NOMO-1 (cell line): ENCODE data around the gene ANKRD39.
"Not testable (repeated sequence)": the region's sequence is repeated elsewhere in the genome, so short reads cannot be mapped to it uniquely, and the experiment has no call there.

ENCODE experiments used
- DNase-seq, 2 experiments: peaks; one replicate each; lab custom pipeline; 2025; ENCODE audit not compliant: unreplicated experiment in 2 of 2; lab: John Stamatoyannopoulos, UW

The ANKRD39 gene

GRCh38 chr2:96857667-96858372, at the start of gene ANKRD39:
Gene ANKRD39, minus strand, starts transcription at chr2:96858016. Its CDS starts 29 bp downstream, at chr2:96857987.
- peak; percentile 99 to 100 for DNase-seq

GRCh38 chr2:96906729-96907114, 48.9 kb upstream of the ANKRD39 start:
- DNase-seq, result no peak

GRCh38 chr2:96903815-96904214, 46.0 kb upstream of the ANKRD39 start:
- no peak for DNase-seq

GRCh38 chr2:96903318-96903717, 45.5 kb upstream of the ANKRD39 start:
- DNase-seq, result no peak

GRCh38 chr2:96900237-96900636, 42.4 kb upstream of the ANKRD39 start:
- DNase-seq, result no peak

- no peak for DNase-seq
These were observed 41.6 kb upstream of the ANKRD39 start for GRCh38 chr2:96899413-96899741.

GRCh38 chr2:96898641-96899412, 41.0 kb upstream of the ANKRD39 start:
- DNase-seq, result no peak

- no peak for DNase-seq
These were observed 40.3 kb upstream of the ANKRD39 start for GRCh38 chr2:96898135-96898505.

GRCh38 chr2:96897491-96898134, 39.8 kb upstream of the ANKRD39 start:
- DNase-seq, result no peak

- DNase-seq, result no peak
These were observed 38.2 kb upstream of the ANKRD39 start for GRCh38 chr2:96895746-96896651.

- no peak for DNase-seq
These were observed 37.4 kb upstream of the ANKRD39 start for GRCh38 chr2:96895032-96895745.

- DNase-seq, result no peak
These were observed 36.3 kb upstream of the ANKRD39 start for GRCh38 chr2:96894151-96894531.

- DNase-seq, result no peak
These were observed 35.7 kb upstream of the ANKRD39 start for GRCh38 chr2:96893289-96894150.

GRCh38 chr2:96891591-96892333, 33.9 kb upstream of the ANKRD39 start:
- DNase-seq, result no peak

- DNase-seq, result no peak
These were observed 33.0 kb upstream of the ANKRD39 start for GRCh38 chr2:96890726-96891385.

GRCh38 chr2:96890252-96890651, 32.4 kb upstream of the ANKRD39 start:
- no peak for DNase-seq

- DNase-seq, result not testable (repeated sequence)
These were observed 31.7 kb upstream of the ANKRD39 start for GRCh38 chr2:96889502-96889901.
